GM10266 (cell line): ENCODE data around the gene CPB2.

Source experiments
- DNase-seq: peaks from one replicate; pipeline ENCODE4 v3.0.0; 2012; ENCODE audit errors: extremely low spot score
- CTCF ChIP-seq: IDR thresholded peaks from 2 replicates; pipeline ENCODE4 v1.5.1; 2012; ENCODE audit warnings: mild to moderate bottlenecking, low read depth; ENCODE audit not compliant: control insufficient read depth, insufficient read depth; ENCODE audit errors: missing control alignments

The CPB2 gene

GRCh38 chr13:46121033-46121432 is 16.2 kb upstream of the CPB2 start:
- no peak for TF ChIP-seq CTCF
- DNase-seq, result no peak

- TF ChIP-seq CTCF, result no peak
- DNase-seq, result no peak
Observed at GRCh38 chr13:46119883-46120614, 15.2 kb upstream of the CPB2 start.

- DNase-seq, result no peak
- TF ChIP-seq CTCF, result no peak
Observed at GRCh38 chr13:46116653-46117502, 12.0 kb upstream of the CPB2 start.

GRCh38 chr13:46114613-46115012 is 9.8 kb upstream of the CPB2 start:
- no peak for DNase-seq
- no peak for TF ChIP-seq CTCF

GRCh38 chr13:46113596-46113995 is 8.8 kb upstream of the CPB2 start:
- no peak for DNase-seq
- TF ChIP-seq CTCF, result no peak

- no peak for TF ChIP-seq CTCF
- DNase-seq, result no peak
Observed at GRCh38 chr13:46111151-46111550, 6.3 kb upstream of the CPB2 start.

GRCh38 chr13:46109451-46109850 is 4.6 kb upstream of the CPB2 start:
- no peak for TF ChIP-seq CTCF

More at GRCh38 chr13:46109451-46109850, 4.6 kb upstream of the CPB2 start:
- no peak for DNase-seq
